ENCODE measurements around the gene HOOK1.

- no peak for TF ChIP-seq CTCF (IDR thresholded peaks at IDR 0.05; ENCODE audit: low read length)
- no peak for TF ChIP-seq EZH2 (IDR thresholded peaks at IDR 0.05; ENCODE audit: borderline replicate concordance, low read length)
Observed at GRCh38 chr1:59804301-59804700, 10.4 kb upstream of the HOOK1 start.
